ENCODE results near the gene OTUD4.

- TF ChIP-seq CTCF (IDR thresholded peaks at IDR 0.05 in 2 of 3, conservative IDR thresholded peaks at IDR 0.05 in 1 of 3; ENCODE audit: insufficient read depth in 2 of 3, low read depth in 1 of 3, low read length in 3 of 3) (no peak), MTF1 (CRISPR knock-in tag; IDR thresholded peaks at IDR 0.05; ENCODE audit: borderline replicate concordance) (no peak), POLR2H (tag; IDR thresholded peaks at IDR 0.05; ENCODE audit: low read depth) (no peak), YY1 (IDR thresholded peaks at IDR 0.05; ENCODE audit: borderline replicate concordance in 1 of 3, control insufficient read depth in 1 of 3, extremely low read depth in 1 of 3, insufficient read depth in 3 of 3, insufficient read length in 1 of 3, insufficient replicate concordance in 2 of 3, low read depth in 1 of 3, low read length in 2 of 3) (no peak), POLR2AphosphoS5 (IDR thresholded peaks at IDR 0.05; ENCODE audit: control insufficient read depth, insufficient read depth, low read depth, low read length) (no peak), NCOA1 (IDR thresholded peaks at IDR 0.05; ENCODE audit: low read depth) (no peak), ELF2 (CRISPR knock-in tag; IDR thresholded peaks at IDR 0.05) (no peak), ZFX (CRISPR knock-in tag; IDR thresholded peaks at IDR 0.05) (no peak), GABPB1 (CRISPR knock-in tag; IDR thresholded peaks at IDR 0.05) (no peak), ZNF584 (CRISPR knock-in tag; IDR thresholded peaks at IDR 0.05; ENCODE audit: low read depth) (no peak)
Observed at GRCh38 chr4:145153181-145153903, 27.0 kb downstream of the OTUD4 start.

All from K562 (cell line).